PFSK-1 (cell line): Measurements from ENCODE around the gene CATSPERB.

Source experiments
- FOXP2 ChIP-seq: optimal IDR thresholded peaks from 2 replicates; pipeline ENCODE3; 2011; ENCODE audit warnings: borderline replicate concordance, control low read depth, inconsistent platforms; ENCODE audit not compliant: insufficient read depth; ENCODE audit errors: extremely low read length, extremely low read depth
- POLR2AphosphoS5 ChIP-seq: IDR thresholded peaks from 2 replicates; pipeline ENCODE4 v1.6.1; 2012; ENCODE audit warnings: low read depth, mild to moderate bottlenecking, control low read depth, low read length, moderate library complexity
- REST ChIP-seq, 2 experiments: IDR thresholded peaks; 2 replicates each; pipeline versions ENCODE4 v1.6.1 to v1.8.0; 2011 to 2012; ENCODE audit warnings: low read depth in 2 of 2, low read length in 2 of 2, control low read depth in 1 of 2, inconsistent platforms in 1 of 2, mild to moderate bottlenecking in 1 of 2, moderate library complexity in 1 of 2; ENCODE audit not compliant: insufficient read depth in 1 of 2

GRCh38 chr14:91729756-91730155, 2.1 kb downstream of the CATSPERB start:
- no peak for TF ChIP-seq FOXP2
- no peak for TF ChIP-seq POLR2AphosphoS5
- no peak for TF ChIP-seq REST (IDR thresholded peaks at IDR 0.05; ENCODE audit: insufficient read depth in 1 of 2, low read depth in 2 of 2, low read length in 2 of 2)
